22Rv1 (cell line): ENCODE data around the gene PSMF1.

Source experiments
- H3K27ac ChIP-seq: fragments of 450-650 bp; 2 replicates; pipeline ENCODE4 v1.5.1; 2017
- ZFX ChIP-seq: fragments of 450-650 bp; IDR thresholded peaks from 2 replicates; pipeline ENCODE4 v1.6.1; 2017; ENCODE audit warnings: antibody characterized with exemption, borderline replicate concordance
- TF ChIP-seq, protein P1 (sequence below): fragments of 450-650 bp; IDR thresholded peaks from 2 replicates; pipeline ENCODE4 v1.5.1; 2017; ENCODE audit warnings: mild to moderate bottlenecking

PSMF1 gene

DNA sequence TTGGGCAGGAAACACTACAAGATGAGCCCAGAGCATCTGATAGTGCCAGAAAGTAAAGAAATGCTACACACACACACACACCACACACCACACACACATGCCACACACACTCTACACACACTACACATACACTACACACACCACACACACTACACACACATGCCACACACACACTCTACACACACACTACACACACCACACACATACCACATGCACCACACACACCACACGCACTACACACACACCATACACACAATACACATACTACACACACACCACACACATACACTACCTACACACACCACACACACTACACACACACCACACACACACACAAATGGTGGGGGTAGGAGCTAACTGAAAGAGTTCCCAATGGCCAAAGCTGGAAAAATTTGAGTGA is 69.9 kb downstream of the PSMF1 start:
- no peak overlapping the region for H3K27ac ChIP-seq
- no peak for TF ChIP-seq ZFX
- TF ChIP-seq, protein P1, sequence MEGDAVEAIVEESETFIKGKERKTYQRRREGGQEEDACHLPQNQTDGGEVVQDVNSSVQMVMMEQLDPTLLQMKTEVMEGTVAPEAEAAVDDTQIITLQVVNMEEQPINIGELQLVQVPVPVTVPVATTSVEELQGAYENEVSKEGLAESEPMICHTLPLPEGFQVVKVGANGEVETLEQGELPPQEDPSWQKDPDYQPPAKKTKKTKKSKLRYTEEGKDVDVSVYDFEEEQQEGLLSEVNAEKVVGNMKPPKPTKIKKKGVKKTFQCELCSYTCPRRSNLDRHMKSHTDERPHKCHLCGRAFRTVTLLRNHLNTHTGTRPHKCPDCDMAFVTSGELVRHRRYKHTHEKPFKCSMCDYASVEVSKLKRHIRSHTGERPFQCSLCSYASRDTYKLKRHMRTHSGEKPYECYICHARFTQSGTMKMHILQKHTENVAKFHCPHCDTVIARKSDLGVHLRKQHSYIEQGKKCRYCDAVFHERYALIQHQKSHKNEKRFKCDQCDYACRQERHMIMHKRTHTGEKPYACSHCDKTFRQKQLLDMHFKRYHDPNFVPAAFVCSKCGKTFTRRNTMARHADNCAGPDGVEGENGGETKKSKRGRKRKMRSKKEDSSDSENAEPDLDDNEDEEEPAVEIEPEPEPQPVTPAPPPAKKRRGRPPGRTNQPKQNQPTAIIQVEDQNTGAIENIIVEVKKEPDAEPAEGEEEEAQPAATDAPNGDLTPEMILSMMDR = no peak

DNA sequence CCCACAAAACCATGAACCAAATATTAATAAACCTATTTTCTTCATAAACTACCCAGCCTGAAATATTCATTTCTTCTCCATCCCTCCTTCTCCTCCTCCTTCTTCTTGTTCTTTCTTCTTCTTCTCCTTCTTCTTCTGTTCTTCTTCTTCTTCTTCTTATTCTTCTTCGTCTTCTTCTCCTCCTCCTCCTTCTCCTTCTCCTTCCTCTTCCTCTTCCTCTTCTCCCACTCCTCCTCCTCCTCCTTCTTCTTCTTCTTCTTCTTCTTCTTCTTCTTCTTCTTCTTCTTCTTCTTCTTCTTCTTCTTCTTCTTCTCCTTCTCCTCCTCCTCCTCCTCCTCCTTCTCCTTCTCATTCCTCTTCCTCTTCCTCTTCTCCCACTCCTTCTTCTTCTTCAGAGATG is 71.4 kb downstream of the PSMF1 start:
- H3K27ac ChIP-seq = no peak overlapping the region
- TF ChIP-seq, protein P1 = no peak
- TF ChIP-seq ZFX = no peak

DNA sequence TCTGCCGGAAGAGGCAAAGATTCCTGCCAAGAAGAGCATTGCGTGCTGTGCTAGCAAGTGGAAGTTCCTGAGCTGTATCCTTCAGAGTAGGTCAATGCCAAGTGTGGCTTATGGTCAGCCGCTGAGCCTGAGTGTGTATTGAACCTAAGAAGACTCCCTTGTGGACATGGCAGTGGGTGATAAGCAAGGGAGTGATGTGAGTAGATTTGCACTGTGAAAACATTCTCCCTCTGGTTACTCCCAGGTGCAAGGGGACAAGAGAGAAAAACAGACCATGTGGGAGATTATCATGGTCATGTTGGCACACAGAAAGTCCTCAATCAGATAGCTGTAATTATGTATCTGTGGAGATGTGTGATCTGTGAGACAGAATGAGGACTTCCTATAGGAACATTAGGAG is 72.4 kb downstream of the PSMF1 start:
- TF ChIP-seq, protein P1 = no peak
- no peak for TF ChIP-seq ZFX
- no peak overlapping the region for H3K27ac ChIP-seq

DNA sequence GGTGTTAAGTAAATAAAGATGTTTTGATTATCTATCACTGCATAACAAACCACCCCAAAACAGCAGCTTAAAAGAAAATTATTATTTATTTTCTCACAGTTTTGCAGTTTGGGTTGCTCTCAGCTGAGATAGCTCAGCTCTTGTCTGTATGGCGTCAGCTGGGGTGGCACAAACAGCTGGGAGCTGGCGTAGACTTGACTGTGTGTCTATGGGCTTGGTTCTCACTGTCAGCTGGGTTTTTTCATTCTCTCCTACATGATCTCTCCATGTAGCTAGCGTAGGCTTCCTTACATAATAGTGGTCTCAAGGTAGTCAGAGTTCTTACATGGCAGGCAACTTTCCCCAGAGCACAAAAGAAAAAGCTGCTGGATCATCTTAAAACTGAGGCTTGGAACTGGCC is 72.9 kb downstream of the PSMF1 start:
- no peak for TF ChIP-seq ZFX
- TF ChIP-seq, protein P1 = no peak
- H3K27ac ChIP-seq = no peak overlapping the region

DNA sequence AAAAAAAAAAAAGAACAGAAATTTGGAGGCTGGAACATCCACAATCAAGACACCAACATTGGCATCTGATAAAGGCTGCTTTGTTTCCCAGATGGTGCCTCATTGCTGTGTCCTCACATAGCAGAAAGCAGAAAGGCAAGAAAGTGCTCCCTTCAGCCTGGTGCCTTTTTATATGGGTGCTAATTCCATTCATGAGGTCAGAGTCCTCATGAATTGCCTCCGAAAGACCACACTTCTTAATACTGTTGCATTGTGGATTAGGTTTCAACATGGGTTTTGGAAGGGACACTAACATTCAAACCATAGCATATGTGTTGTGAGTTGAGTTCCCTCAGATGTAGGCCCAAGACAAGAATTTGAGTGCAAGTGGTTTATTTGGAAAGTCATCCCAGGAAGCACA is 76.8 kb downstream of the PSMF1 start:
- TF ChIP-seq, protein P1 = no peak
- no peak for TF ChIP-seq ZFX
- H3K27ac ChIP-seq = no peak overlapping the region

DNA sequence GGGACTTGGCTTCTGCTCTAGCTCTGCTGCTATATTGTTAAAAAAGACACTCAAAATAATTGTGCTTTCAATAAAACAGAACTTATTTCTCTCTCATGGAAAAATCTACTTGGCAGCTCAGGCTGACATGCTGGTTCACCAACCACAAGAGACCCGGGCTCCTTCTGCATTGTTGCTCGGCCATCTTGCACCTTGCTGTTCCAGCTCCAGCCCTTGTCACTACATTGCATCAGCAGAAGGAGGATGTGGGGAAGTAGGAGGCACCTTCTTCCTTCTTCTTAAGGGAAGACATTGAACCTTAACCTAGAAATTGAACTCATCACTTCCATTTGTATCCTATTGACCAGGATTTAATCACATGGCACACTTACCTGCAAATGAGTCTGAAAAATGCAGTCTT is 78.2 kb downstream of the PSMF1 start:
- TF ChIP-seq ZFX = no peak
- TF ChIP-seq, protein P1 = no peak
- no peak overlapping the region for H3K27ac ChIP-seq

DNA sequence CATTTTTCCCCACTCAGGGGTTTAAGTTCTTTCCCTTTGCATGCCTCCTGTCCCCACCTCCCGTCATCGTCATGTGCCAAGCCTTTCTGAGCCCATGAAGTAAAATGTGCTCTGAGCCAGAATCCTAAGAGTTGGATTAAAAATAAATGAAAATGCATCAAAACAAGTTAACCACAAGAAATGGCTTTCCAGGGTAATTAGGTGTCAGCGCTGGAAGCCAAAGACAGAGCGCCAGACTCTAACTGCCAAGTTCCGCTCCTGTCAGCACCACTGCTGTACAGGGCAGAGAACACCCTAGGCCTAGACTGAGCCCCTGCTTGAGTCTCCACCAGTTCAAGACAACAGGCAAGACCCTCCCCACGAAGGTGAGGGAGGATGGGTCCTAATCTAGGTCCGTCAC is 79.4 kb downstream of the PSMF1 start:
- H3K27ac ChIP-seq = no peak overlapping the region
- TF ChIP-seq, protein P1 = no peak
- no peak for TF ChIP-seq ZFX
